NCI-H2227 treated with DMSO at 0.1 percent for 48 hours (cell line): ENCODE results near the gene USP8.
"Not testable (repeated sequence)": the region's sequence is repeated elsewhere in the genome, so short reads cannot be mapped to it uniquely, and the experiment has no call there.

Experiments
- DNase-seq: peaks from one replicate; lab custom pipeline; 2025; lab: John Stamatoyannopoulos, UW

The USP8 gene

DNA sequence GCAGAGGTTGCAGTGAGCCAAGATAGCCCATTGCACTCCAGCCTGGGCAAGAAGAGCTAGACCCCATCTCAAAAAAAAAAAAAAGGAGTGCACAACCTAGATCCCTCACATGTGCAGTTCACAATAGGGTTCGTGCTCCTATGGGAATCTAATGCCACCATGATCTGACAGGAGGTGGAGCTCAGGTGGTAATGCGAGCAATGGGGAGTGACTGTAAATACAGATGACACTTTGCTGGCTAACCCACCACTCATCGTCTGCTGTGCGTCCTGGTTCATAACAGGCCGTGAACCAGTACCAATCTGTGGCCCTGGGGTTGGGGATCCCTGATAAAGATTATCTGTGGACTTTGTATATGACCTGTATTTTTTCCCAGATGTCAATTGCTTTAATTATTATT is 16.7 kb downstream of the USP8 start:
- DNase-seq: no peak

- DNase-seq: no peak
Observed at GRCh38 chr15:50452927-50453326, 28.7 kb downstream of the USP8 start.

DNA sequence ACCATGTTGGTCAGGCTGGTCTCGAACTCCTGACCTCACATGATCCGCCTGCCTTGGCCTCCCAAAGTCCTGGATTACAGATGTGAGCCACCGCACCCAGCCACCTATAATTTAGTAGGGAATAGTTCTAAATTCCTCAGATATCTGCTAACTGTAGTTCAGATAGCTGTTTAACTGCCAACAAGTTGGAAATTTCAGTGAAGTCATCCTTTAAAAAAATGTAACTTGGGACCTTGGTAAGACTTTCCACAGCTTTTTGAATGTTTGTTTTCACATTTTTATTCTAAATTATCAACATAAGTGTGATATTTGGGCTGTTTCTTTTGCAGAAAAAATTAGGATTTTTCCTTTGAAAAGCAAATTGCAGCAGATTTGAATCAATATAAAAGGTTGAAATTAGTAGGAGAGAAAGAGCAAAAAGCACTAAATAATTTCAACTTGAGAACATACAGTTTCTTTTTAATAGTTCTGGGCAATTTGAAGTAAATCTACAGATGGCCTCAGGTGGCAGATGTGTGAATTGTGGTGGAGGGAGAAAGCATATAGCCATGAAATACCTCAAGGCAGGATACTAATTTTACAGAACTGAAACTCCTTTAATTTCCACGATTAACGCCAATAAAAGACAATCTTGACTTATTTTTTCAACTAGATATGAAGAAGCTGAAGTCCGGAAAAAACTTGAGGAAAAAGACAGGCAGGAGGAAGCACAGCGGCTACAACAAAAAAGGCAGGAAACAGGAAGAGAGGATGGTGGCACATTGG is 34.3 kb downstream of the USP8 start:
- DNase-seq: no peak

DNA sequence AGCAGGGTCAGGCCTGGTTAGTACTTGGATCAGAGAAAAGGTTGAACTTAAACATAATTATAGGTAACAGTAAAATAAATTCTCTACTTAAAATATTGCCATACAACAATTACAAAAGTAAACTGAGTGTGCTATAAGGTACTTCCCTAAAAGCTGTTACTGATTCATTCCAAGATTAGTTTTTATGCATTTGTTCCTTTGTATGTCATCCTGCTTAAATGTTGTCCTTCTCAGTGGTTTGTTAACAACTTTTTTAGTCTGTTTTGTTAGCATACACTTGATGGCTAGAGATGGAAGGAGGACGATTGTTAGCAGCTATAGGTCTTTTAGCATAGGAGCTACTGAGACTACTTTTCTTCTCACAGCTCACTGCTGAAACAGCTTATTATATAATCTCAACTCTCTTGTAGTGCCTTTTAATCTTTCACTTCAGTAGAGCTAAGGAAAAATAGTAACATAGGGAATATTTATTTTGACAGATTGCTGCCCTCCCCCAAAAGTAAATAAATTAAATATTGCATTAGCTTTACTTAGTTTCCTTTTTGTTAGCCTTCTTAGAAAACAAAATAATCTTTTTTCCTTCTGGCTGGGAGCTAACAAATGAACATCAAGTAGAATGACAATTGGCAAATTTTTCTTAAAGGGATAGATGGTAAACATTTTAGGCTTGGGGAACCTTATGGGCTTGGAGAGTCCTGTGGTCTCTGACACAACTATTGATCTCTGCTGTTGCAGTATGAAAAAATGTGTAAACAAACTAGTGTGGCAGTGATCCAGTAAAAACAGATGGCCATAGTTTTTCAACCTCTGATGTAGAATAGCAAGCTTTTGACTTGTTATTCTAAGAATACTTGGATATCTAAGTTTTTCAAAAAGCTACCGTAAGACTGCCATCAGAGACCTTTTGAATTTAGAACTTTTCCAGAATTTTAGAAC is 39.5 kb downstream of the USP8 start:
- DNase-seq: no peak

DNA sequence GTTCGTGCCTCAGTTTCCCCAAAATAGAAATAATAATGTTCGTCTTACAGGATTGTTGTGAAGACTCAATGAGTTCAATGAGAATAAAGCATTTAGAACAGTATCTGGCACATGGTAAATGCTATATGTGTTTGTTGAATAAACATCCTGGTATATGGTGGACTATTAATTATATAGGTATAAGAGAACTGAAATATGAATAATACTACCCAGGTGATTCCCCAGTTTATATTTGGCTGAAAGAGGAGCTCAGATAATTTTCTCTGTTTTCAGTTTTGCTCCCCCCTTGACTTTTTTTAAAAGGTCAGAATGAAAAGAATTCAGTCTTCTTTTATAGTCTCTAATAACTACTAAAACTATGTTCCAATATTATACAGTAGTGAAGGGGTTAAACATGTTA is 46.9 kb downstream of the USP8 start:
- DNase-seq: no peak

- no peak for DNase-seq
Observed at GRCh38 chr15:50476143-50476542, 51.9 kb downstream of the USP8 start.

DNA sequence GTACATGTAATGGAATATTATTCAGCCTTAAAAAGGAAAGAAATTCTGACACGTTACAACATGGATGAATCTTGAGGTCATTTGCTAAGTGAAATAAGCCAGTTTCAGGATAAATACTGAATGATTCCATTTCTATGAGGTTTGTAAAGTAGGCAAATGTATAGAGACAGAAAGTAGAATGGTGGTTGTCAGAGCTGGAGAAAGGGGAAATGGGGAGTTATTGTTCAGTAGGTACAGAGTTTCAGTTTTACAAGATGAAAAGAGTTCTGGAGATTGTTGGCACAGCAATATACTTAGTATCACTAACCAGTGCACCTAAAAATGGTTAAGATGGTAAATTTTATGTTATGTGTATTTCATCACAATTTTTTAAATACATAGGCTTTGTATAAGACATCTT is 60.6 kb downstream of the USP8 start:
- no peak for DNase-seq

- DNase-seq: no peak
Observed at GRCh38 chr15:50485389-50485788, 61.2 kb downstream of the USP8 start.

- DNase-seq: no peak
Observed at GRCh38 chr15:50487287-50487686, 63.1 kb downstream of the USP8 start.

DNA sequence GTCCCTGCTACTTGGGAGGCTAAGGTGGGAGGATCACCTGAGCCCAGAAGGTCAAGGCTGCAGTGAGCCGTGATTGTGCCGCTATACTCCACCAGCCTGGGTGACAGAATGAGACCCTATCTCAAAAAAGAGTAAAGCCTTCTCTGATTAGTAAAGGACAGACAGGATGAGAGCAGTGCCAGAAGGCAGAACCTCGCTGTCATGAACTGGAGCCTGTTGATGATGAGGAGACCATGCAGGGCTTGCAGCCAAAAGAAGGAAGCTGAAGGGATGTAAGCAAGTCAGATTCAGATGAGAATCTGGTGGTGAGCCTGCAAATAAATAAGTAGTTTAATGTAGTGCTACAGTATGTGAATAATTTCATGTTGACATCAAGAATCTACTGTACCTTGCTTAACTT is 69.4 kb downstream of the USP8 start:
- DNase-seq: no peak

DNA sequence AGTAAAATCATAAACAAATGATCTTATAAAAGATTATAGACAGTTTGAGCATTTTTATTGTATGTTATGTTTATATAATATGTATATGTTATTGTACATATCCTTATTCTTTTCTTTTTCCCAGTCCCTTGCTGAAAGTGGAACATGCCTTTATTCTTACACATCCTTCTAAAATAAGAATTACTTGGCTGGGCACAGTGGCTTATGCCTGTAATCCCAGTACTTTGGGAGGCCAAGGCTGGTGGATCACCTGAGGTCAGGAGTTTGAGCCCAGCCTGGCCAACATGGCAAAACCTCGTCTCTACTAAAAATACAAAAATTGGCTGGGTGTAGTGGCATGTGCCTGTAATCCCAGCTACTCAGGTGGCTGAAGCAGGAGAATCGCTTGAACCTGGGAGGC is 70.3 kb downstream of the USP8 start:
- not testable (repeated sequence) for DNase-seq

- no peak for DNase-seq
Observed at GRCh38 chr15:50496692-50497091, 72.5 kb downstream of the USP8 start.

GRCh38 chr15:50500352-50500751 is 76.1 kb downstream of the USP8 start:
- no peak for DNase-seq

- no peak for DNase-seq
Observed at GRCh38 chr15:50501815-50502214, 77.6 kb downstream of the USP8 start.

- DNase-seq: no peak
Observed at GRCh38 chr15:50503144-50503543, 78.9 kb downstream of the USP8 start.

DNA sequence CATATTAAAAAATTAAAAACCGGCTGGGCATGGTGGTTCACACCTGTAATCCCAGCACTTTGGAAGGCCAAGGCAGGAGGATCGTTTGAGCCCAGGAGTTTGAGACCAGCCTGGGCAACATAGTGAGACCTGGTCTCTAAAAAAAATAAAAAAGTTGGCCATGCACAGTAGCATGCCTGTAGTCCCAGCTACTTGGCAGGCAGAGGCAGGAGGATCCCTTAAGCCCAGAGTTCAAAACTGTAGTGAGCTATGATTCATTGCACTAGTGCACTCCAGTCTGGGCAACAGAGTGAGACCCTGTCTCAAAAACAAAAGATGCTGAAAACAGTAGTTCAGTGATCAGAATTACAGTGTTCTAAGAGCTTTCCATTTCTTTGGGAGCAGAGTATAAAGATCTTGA is 81.5 kb downstream of the USP8 start:
- DNase-seq: not testable (repeated sequence)

DNA sequence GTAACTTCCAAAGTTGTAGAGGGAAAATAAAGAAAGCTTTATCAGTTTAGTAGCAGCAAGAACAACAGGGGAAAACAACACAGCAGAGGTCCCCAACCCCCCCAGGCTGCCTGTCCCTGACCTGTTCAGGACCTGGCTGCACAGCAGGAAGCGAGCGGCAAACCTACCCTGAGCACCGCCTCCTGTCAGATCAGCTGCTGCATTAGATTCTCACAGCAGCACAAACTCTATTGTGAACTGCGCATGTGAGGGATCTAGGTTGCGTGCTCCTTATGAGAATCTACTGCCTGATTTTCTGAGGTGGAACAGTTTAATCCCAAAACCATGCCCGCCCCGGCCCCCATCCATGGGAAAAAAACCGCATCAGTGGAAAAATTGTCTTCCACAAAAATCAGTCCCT is 81.9 kb downstream of the USP8 start:
- peak; percentile 34 for DNase-seq

DNA sequence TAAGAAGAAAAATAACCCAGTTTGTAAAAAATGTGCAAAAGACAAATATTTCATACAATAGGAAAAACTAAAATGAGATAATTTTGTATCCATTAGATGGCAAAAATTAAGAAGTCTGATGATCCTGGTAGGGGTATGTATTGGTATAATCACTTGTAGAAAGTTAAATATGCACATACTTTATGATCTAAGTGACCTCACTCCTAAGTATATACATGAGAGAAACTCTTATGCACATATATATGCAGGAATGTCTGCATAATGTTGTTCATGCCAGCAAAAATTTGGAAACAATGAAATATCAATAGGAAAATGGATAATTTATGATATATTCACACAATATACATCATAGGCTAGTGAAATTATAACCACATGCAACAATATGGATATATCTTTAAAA is 88.8 kb downstream of the USP8 start:
- no peak for DNase-seq

DNA sequence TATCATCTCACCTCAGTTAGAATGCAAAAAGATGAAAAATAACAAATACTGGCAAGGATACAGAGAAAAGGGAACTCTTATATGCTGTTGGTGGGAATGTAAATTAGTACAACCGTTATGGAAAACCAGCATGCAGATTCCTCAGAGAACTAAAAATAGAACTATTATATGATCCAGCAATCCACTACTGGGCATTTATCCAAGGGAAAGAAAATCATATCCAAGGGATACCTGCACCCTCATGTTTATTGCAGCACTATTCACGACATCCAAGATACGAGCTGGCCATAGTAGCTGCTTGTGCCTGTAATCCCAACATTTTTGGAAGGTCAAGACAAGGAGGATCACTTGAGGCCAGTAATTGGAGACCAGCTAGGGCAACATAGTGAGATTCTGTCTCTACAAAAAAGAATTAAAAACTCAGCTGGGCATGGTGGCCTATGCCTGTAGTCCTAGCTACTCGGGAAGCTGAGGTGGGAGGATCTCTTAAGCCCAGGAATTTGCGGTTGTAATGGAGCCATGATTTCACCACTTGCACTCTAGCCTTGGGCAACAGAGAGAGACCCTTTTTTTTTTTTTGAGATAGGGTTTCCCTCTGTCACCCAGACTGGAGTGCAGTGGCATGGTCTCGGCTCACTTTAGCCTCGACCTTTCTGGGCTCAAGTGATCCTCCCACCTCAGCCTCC is 95.7 kb downstream of the USP8 start:
- no peak for DNase-seq

- no peak for DNase-seq
Observed at GRCh38 chr15:50523851-50524251, 99.6 kb downstream of the USP8 start.

DNA sequence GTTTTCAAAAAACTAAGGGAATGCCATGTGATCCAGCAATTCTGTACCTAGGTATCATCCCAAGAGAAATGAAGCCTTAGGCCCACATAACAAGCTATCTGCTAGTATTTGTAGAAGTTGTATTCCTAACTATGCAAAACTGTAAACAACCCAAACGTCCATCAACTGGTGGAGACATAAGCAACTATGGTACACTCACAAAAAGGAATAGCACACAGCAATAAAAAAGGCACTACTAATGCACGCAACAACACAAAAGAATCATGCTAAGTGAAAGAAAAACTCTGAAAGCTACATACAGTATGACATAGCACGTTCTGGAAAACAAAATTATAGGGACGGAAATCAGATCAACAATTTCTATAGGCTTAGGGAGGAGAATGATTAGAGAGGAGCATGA is 107.0 kb downstream of the USP8 start:
- no peak for DNase-seq

DNA sequence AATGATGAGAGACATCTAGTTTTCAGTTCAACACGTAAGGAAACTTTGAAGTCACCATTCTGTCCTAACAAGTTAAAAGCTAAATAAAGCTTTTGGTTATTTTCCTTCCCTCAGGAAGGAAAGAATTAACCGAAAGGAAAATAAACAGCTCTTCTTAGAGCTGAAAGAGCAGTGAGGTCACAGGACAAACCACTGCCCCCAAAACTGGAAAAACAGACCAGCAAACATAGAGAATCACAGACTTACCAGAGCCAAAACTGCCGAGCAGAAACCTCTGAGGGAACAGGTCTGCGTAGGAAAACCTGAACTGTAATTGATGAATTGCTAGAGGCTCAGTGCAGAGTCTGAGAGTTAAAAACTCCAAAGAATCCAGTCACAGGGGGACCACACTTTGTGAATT is 107.6 kb downstream of the USP8 start:
- no peak for DNase-seq

DNA sequence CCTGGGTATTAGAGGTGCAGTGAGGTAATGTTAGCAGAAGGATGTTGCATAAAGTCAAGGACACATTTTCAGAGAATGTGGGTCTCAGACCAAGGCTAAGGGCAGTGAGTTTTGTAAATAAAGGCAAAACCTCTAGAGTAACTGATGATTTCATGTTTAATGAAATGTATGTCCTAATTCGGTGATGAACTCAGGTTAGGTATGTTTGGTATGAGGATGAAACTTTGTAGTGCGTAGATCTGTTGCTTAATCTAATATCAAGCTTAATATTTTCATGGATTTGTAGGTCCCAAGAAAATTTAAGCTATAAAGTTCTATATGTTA is 118.6 kb downstream of the USP8 start:
- DNase-seq: no peak
